NOMO-1 (cell line): Measurements from ENCODE around the gene DCTN4.
"Not testable (repeated sequence)": the region's sequence is repeated elsewhere in the genome, so short reads cannot be mapped to it uniquely, and the experiment has no call there.

ENCODE experiments used
- DNase-seq, 2 experiments: peaks; one replicate each; lab custom pipeline; 2025; ENCODE audit not compliant: unreplicated experiment in 2 of 2; lab: John Stamatoyannopoulos, UW

DCTN4 gene

DNA sequence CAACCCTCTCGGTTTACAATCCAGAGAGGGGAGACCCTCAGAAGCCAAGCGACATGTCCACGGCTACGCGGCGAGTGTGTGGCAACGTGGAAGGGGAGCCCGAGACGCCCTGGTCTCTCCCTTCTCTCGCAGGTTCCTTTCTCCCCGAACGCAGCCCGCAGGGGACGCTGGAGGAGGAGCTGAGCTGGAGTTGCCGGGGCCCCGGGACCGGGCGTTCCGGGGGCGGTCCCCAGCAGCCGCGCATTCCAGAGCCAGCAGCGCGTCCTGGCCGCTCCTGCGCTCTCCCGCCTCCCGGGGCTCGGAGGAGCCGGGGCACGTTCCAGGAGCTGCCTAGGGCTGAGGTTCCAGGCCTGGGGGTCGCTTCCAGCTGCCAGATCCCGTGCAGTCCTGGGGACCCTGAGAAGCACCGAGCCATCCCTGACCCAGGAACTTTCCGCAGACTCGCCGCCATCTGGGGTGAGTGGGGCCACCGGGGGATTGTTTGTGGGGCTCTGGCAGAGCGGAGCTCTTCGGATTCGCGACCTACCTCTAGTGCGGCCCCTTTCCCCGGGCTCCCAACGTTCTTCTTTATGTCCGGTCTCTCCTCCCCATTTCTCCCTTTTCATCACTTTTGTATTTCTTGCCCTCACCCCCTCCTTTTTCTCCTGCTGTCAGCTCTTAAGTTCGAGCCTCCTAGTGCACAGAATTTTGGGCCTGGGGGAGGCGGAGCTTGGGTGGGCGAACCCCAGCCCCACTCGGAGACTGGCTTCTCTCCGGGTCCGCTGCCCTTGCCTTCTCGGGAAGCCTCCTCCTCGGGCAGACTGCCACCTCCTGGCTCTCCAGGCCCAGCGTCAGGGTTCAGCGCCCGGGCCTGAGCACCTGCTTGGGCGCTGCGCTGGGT is 19.9 kb upstream of the DCTN4 start, which contains the start of gene SMIM3:
TSS of gene SMIM3 (plus strand) at position 241 of the 880 bp plus-strand sequence. CDS start 16,684 bp downstream, outside the sequence.
- peak; percentile 70 to 74 for DNase-seq

- no peak for DNase-seq
Observed at GRCh38 chr5:150778088-150778516, 19.3 kb upstream of the DCTN4 start.

- no peak for DNase-seq
Observed at GRCh38 chr5:150777685-150778084, 18.9 kb upstream of the DCTN4 start.

DNA sequence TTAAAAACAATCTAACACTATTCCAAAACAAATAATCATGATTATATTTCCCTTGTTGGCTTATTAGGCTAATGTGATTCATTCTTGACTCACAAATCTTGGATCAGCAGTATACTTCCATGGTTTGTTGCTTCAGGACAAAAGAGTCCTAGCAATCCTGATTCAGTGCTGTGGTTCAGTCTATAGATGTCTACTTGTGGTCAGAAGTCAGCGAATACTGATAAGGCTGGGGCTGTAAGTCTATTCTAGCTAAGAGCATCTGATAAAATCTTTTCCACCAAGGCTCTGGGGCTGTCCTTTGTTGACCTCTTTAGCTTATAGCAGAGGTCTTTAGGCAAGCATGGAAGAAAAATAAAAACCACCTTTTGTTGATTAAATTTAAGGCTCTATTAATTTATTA is 15.3 kb upstream of the DCTN4 start:
- no peak for DNase-seq

DNA sequence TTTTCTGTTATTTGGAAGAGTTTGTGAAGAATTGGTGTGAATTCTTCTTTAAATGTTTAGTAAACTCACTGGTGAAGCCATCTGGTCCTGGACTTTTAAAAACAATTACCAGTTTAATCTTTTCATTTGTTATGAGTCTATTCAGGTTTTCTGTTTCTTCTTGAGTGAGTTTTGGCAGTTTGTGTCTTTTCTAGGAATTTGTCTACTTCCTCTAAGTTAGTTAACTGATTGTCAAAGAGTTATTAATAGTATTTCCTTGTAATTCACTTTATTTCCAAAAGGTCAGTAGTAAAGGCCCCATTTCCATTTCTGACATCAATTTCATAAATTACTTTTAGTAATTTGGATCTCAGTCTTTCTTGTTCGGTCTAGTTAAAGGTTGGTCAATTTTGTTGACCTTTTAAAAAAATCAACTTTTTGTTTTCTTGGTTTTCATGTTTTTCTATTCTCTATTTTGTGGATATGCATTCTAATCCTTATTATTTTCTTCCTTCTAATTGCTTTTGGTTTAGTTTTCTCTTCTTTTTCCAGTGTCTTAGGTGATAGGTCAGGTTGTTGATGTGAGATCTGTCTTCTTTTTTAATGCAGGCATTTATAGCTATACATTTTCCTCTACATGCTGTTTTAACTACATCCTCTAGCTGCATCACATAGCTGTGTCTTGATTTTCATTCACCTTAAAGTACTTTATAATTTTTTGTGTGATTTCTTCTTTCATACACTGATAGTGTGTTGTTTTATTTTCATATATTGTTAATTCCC is 12.4 kb upstream of the DCTN4 start:
- DNase-seq = peak in 1 of 2 experiments; percentile 34

DNA sequence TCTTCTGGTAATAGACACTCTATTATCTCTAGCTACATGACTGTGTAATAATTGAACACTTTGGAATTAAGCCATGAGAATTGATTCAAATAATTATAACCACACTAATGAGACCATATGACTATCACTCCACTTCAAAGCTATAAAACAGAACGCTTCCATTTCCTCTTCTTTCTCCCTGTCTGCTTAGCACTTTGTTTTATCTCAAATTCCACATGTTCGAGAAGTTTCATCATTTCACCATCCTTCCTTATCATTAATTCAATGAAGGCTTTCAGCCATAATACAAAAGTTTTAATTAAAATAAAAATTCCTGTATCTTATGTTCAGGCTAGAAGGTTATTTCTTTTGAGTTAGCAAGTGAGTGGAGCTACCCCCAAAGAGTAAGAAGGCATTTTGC is 7.4 kb upstream of the DCTN4 start:
- peak in 1 of 2 experiments; percentile 18 for DNase-seq

GRCh38 chr5:150765799-150766169 is 7.0 kb upstream of the DCTN4 start:
- DNase-seq = peak; percentile 30 to 79

GRCh38 chr5:150765011-150765798 is 6.4 kb upstream of the DCTN4 start:
- peak; percentile 62 to 85 for DNase-seq

DNA sequence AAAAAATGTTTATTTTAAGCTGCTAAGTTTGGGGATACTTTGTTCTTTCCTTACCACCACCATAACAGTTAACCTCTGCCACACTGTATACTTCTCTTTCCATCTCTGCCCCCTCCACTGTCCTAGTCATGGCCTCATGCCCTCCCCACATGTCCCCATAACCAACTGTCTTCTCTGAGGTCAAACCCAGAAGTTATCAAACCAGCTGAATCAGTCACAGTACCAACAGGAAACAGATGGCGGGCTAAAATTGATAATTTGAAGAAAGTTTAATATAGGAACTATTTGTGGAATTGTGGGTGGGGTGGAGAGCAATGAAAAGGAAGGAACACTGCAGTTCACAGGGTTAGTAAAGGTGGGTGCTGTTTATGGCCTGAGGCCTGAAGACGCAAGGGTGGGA is 5.7 kb upstream of the DCTN4 start:
- DNase-seq = peak; percentile 89 to 90

DNA sequence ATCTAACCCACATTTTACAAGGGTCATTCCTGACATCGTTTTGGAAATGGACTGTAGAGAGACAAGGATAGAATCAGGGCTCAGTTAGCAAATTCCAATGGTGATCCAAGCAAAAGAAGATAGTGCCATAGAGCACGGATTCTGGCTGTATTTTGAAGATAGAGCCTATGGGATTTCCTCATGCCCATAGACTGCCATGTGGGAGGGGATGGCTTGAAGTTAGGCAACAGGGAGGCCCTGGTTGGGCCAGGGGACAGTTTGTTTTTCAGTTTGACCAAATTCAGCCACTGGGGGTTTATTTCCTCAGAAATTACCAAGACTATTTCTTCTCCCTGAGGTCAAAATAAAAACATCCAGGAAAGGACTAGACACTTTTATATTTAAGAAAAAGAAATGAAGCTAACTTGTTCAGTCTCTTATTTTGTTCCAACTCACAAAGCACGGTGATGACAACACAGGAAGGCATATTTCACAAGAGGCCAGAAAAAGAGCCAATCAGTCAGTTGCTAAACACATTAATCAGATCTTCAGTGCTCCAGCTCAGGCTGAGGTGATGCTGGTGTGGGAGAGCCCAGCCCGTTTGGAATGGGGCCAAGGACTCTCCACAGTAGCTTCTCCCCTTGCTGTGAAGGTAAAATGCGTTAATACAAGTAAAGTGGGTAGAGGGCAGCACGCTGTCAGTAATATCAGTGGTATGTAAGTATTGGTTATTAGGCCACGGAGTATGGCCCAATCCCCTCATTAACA is 4.4 kb upstream of the DCTN4 start:
- peak; percentile 93 to 97 for DNase-seq

GRCh38 chr5:150762211-150762610 is 3.4 kb upstream of the DCTN4 start:
- DNase-seq = peak; percentile 70 to 81

DNA sequence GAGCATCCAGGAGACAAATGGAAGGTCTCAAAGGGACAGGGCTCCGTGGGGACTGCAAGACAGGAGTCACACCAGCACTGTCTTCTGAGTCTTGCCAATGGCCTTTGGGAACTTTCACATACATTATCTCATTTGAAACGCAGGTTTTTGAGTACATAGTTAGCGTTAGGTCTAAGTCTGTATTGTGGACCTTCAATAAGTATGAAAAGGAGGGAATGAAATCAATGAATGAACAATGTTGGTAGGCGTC is 442 bp upstream of the DCTN4 start:
- DNase-seq = no peak

DNA sequence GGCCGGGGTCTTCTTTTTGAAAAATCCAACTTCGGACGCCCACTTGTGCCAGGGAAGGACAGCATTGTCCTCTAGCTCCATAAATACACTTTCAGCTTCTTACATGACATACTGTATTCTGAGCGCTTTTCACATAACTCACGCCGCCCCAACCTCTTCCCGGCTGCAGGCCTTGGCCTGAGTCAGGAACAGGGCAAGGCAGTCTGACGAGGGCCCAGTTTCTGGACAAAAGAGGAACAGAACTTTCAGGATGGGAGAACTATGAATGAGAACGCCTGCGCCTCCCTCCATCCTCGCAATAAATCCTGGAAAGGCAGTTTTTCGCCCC is 650 bp downstream of the DCTN4 start:
- DNase-seq = no peak

DNA sequence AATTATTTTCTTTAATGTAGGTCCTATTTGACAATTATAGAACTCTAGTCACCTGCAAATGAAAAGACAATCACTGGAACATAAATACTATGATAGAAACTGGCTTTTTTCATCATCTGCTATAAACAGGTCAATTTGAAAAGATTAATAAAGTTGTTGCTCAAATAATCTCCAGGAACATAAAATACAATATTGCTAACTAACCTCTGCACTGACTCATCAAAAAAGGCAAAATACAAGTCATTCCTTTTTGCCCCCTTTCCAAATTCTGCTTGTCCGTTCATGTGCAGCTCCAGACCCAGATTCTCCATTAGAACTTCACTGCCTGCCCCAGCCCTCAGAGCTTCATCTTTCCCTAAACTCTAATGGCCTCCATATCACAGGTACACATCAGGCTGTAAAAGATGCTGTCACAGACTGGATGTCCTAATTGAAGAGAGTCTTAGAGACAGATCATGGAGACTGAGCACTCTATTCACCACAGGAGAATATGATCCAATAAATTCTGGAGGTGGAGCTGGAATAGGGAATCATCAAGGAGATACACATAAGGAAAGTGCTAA is 1.6 kb downstream of the DCTN4 start:
- DNase-seq = no peak

DNA sequence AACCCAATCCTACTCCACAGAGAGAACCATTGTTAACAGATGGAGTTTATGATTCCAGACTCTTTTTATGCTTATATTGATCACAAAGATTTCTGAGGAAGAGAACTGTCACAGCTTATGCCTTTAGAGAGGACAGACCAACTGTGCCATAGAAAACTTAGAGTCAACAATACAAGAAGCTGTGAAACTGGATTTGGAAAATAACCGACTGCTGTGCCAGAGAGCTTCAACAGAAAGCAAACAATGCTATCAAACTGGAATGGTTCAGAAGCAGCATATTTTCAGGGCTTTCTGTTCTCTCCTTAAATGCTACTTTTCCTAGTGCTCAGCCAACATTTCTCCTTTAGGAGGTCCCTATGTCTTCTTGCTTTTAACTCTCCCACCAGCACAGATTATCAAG is 5.0 kb downstream of the DCTN4 start:
- DNase-seq = no peak

DNA sequence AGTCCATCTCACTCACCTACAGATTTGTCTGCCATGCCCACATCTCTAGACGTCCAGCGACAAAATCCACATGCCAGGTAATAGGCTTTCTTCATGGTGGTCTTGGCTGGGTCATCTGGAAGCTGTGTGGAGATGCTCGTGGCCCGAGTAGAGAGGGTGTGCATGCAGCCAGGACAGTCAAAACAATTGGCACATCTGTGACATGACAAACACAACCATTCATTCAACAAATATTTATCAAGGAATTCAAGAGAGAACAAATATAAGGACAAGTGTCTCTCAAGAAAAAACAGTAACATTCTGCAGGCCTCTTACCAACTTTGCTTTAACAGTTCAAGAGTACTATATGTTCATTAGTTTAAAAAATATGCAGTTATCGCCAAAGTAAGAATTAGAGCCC is 5.4 kb downstream of the DCTN4 start:
- no peak for DNase-seq

DNA sequence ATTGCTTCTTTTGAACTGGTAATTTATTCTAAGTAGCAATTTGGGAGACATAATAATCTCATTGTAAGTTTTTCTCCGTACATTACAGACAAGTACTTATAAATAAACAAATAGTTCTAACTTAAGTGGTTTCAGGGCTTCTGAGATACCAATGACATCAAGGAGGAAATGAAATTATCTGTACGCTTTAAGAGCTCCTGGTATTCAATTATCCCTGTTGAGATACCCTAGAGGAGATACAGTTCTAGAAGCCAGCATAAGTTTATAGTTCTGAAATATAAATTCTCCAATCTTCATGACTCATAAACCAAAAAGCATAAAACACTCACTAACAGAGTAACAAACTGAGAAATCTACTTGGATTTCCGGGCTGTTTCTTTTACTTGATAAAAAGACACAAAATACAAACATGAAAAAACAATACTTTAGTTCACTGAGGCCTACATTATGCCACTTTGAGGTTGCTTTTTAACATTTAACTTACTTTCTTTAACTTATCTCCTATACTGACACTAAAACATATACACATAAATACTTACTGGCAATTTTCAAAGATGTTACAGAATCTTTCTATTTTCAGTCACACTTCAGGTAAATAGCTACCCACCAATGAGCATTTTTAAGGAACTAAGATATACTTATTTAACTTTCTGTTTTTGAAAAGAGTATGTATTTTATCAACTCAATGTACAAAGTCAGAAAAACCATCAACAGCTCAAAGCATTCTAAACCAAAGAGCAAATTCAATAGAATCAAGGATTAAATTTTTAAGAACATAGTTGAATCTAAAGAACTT is 7.5 kb downstream of the DCTN4 start:
- DNase-seq = no peak

DNA sequence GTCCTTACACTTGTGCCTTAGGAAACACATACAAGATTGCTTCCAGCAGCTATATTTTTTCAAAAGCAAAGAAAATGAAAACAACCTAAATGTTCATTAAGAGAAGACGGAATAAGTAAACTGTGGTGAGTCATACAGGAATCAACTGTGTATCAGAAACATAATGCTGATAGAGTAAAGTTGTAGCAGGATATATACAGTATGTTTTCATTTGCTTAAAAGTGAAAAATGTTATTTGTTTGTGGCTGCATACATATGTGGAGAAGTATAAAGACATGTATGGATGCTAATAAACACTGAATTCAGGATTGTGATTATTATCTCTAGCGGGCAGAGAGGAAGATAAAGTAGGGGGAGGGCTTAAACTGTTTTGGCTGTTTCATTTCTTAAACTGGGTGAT is 8.3 kb downstream of the DCTN4 start:
- no peak for DNase-seq

DNA sequence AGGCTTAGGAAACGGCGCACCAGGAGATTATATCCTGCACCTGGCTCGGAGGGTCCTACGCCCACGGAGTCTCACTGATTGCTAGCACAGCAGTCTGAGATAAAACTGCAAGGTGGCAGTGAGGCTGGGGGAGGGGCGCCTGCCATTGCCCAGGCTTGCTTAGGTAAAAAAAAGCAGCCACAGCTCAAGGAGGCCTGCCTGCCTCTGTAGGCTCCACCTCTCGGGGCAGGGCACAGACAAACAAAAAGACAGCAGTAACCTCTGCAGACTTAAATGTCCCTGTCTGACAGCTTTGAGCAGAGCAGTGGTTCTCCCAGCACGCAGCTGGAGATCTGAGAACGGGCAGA is 15.7 kb downstream of the DCTN4 start:
- not testable (repeated sequence) for DNase-seq
